ENCODE measurements around the gene IP6K1.

Gene IP6K1

DNA sequence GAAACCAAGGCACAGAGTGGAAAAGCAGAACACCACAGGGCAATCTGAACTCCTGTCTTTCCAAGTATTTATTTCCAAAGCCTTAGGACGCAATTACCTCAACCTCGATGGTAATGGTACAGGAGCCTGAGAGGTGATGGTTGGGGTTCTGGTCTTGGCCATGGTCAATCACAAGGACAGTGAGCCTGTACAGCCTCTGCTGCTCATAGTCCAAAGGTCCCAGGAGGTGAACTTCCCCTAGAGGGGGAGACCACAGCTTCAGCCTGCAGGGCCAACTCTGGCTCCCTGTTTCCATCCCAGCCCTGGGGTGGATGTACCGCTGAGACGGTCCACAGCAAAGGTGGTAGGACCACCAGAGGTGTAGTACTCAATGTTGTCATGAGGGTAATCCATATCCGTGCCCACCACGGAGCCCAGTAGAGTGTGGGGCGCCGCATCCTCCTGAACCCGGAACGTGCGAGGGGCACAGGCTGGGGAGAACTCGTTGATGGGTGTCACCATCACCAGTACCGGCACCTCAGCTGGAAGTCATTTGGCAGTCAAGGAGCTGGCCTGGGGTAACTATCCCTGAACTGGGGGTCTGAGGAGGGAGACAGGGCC lies 7.2 kb upstream of the IP6K1 start:
- no peak for DNase-seq (ENCODE audit: low spot score)
- TF ChIP-seq, protein P1, sequence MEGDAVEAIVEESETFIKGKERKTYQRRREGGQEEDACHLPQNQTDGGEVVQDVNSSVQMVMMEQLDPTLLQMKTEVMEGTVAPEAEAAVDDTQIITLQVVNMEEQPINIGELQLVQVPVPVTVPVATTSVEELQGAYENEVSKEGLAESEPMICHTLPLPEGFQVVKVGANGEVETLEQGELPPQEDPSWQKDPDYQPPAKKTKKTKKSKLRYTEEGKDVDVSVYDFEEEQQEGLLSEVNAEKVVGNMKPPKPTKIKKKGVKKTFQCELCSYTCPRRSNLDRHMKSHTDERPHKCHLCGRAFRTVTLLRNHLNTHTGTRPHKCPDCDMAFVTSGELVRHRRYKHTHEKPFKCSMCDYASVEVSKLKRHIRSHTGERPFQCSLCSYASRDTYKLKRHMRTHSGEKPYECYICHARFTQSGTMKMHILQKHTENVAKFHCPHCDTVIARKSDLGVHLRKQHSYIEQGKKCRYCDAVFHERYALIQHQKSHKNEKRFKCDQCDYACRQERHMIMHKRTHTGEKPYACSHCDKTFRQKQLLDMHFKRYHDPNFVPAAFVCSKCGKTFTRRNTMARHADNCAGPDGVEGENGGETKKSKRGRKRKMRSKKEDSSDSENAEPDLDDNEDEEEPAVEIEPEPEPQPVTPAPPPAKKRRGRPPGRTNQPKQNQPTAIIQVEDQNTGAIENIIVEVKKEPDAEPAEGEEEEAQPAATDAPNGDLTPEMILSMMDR (IDR thresholded peaks at IDR 0.05; ENCODE audit: borderline replicate concordance, control extremely low read depth, extremely low read depth, insufficient read depth, missing control alignments) = no peak
- in situ Hi-C loops (cut with MboI; ENCODE audit: low sequenced_read_pairs, unreplicated experiment) = no loop called here

DNA sequence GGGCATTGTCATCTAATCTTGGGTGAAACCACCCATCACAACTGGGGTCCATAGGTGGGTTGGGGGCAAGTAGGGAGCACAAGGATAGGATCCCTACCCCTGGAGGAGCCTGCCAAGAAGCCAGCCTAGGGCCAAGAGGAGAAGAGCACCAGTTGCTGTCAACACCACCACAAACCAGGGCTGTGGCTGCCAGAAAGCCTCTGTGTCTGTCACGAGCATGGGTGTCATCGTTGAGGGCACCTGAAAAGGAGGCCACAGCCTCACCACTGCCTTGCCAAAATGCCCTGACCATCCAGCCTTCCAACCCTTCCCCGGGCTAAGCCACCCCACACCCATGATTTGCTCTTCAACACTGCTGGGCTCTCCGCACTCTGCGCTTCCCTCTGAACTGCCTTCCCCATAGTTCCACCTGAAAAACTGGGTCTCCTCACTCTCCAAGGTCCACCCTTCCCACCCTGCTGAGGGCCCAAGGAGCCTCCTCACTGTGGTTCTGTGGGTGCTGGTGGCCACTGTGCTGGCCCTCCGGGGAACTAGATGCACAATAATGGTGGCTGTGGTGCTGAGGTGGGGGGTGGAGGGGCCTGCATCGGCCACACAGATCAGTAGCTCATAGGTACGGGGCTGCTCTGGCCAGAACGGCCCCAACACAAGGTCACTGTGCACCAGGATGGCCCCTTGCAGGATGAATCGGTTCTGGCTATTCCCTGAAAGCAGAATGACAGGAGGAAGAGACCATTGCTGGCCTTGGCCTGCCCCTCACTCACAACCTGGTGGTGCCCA lies 6.2 kb upstream of the IP6K1 start:
- no peak for DNase-seq (ENCODE audit: low spot score)
- TF ChIP-seq, protein P1 (IDR thresholded peaks at IDR 0.05; ENCODE audit: borderline replicate concordance, control extremely low read depth, extremely low read depth, insufficient read depth, missing control alignments) = no peak
- in situ Hi-C loops (cut with MboI; ENCODE audit: low sequenced_read_pairs, unreplicated experiment) = no loop called here

DNA sequence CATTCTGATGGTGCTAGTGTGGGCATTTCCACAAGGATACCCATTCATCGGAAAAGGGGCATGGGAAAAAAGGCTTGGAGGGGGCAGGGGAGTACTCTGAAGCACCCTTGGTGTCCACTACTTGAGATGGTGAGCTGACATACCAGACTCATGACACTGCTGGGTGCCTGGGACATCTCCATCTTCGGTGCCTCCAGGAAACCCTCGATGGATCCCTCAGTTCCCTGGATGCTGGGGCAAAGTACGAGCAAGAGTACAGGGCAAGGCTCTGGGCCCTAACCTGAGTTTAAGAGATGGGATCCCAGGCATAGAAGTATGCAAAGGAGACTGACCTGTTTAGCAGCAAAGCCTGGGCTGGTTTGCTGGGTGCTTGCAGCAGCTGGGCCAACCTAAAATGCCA lies 5.2 kb upstream of the IP6K1 start:
- TF ChIP-seq, protein P1 (IDR thresholded peaks at IDR 0.05; ENCODE audit: borderline replicate concordance, control extremely low read depth, extremely low read depth, insufficient read depth, missing control alignments) = no peak
- DNase-seq (ENCODE audit: low spot score) = no peak
- in situ Hi-C loops (cut with MboI; ENCODE audit: low sequenced_read_pairs, unreplicated experiment) = no loop called here

DNA sequence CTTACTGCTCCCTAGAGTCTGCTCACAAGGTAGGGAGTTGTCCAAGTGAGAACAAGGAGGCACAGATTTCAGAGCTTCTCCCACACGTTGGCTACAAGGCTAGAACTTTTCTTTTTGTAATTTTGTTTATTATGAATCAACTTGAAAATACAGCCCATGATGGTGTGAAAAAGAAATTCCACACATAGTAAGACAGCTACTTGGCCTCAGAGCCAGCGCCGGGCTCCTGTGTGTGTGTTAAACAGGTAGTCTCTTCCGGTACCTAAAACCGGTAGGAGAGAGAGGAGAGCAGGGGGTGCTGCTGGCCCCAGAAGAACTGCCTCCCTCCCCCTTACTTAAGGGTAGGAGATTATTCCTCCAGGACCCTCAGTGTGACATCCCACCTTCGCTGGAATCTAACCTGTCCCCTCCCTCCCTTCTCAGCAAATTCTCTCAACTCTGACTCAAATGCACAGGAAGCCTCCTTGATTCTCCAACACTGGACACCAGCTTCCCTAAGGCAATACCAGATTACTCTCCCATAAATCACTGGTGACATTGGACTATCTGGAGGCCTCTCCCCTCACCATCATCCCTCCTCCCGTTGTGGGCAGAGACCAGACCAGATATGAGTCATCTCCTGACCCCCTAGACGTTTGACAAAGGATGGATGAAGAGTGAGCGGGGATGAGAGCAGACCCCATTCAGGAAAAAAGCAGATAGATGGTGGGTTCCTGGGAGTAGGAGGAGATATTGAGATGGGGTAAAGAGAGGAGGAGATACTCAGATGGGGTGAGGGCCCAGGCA lies 4.5 kb upstream of the IP6K1 start:
- in situ Hi-C loops (cut with MboI; ENCODE audit: low sequenced_read_pairs, unreplicated experiment) = no loop called here
- TF ChIP-seq, protein P1 (IDR thresholded peaks at IDR 0.05; ENCODE audit: borderline replicate concordance, control extremely low read depth, extremely low read depth, insufficient read depth, missing control alignments) = no peak

DNA sequence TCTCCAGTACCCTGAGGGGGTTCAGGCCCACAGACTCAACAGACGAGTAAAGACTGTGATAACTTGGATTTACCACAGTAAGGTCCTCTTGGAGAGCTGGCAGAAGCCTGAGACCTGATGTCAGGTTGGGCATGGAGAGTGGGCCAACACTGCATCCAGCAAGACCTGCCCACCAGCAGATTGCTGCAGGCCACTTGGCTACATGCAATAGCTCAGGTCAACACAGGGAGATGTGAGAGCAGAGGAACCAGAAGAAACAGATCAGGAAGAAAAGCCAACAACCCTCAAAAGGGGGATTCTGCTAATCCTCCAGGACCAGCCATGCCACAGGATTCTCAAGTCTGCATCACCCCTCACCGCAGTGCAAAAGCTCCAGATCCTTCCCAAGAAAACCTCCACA lies 1.7 kb upstream of the IP6K1 start:
- no peak for DNase-seq (ENCODE audit: low spot score)
- TF ChIP-seq, protein P1 (IDR thresholded peaks at IDR 0.05; ENCODE audit: borderline replicate concordance, control extremely low read depth, extremely low read depth, insufficient read depth, missing control alignments) = no peak
- in situ Hi-C loops (cut with MboI; ENCODE audit: low sequenced_read_pairs, unreplicated experiment) = no loop called here

More for the DNA sequence above, 4.5 kb upstream of the IP6K1 start:
- no peak for DNase-seq (ENCODE audit: low spot score)

DNA sequence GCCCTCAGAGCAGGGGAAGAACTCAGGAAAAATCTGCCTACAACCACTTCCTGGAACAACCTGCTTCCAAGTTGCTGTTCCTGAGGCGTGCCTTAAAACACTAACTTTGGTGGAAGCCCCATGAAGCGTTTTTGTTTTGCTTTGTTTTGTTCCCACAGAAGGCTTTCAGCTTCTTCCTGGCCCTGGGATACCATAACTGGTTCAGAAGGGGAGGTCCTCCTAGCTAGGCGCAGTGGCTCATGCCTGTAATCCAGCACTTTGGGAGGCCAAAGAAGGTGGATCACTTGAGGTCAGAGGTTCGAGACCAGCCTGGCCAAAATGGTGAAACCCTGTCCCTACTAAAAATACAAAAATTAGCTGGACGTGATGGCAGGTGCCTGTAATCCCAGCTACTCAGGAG lies 1.2 kb upstream of the IP6K1 start:
- in situ Hi-C loops (cut with MboI; ENCODE audit: low sequenced_read_pairs, unreplicated experiment) = no loop called here
- TF ChIP-seq, protein P1 (IDR thresholded peaks at IDR 0.05; ENCODE audit: borderline replicate concordance, control extremely low read depth, extremely low read depth, insufficient read depth, missing control alignments) = no peak
- no peak for DNase-seq (ENCODE audit: low spot score)
